Ureter (tissue), 1 donor: ENCODE results near the gene C5orf15. TPM values are rescaled to one million over a fixed set of nuclear protein-coding genes. Genes with fewer than 3 reads are reported as not detected.
"Not testable (repeated sequence)": the region's sequence is repeated elsewhere in the genome, so short reads cannot be mapped to it uniquely, and the experiment has no call there.

Source experiments
- DNase-seq: peaks from one replicate; pipeline ENCODE4 v3.0.0-alpha.2; 2020; ENCODE audit warnings: low spot score
- total RNA-seq: library from RNA; stranded (reverse); gene quantifications from one replicate; pipeline ENCODE4 v1.2.4, GENCODE V29; 2023
- donor health status: DM: yes; HTN: yes; CAD: no.

C5orf15 gene
- total RNA-seq, 1 donor from 2014 or later: 28.0 TPM

GRCh38 chr5:133938039-133938821 lies 30.2 kb downstream of the C5orf15 start:
- no peak for DNase-seq

- DNase-seq: not testable (repeated sequence)
These were observed 30.8 kb downstream of the C5orf15 start for GRCh38 chr5:133937628-133938027.

GRCh38 chr5:133936651-133937015 lies 31.8 kb downstream of the C5orf15 start:
- DNase-seq: no peak

GRCh38 chr5:133935991-133936650 lies 32.3 kb downstream of the C5orf15 start:
- not testable (repeated sequence) for DNase-seq

- DNase-seq: no peak
These were observed 32.8 kb downstream of the C5orf15 start for GRCh38 chr5:133935667-133935940.

GRCh38 chr5:133934822-133935666 lies 33.4 kb downstream of the C5orf15 start:
- DNase-seq: no peak

- no peak for DNase-seq
These were observed 34.1 kb downstream of the C5orf15 start for GRCh38 chr5:133934311-133934710.

GRCh38 chr5:133933670-133934295 lies 34.6 kb downstream of the C5orf15 start:
- no peak for DNase-seq

GRCh38 chr5:133933169-133933509 lies 35.3 kb downstream of the C5orf15 start:
- DNase-seq: no peak

GRCh38 chr5:133932441-133933168 lies 35.8 kb downstream of the C5orf15 start:
- DNase-seq: no peak

- DNase-seq: no peak
These were observed 36.9 kb downstream of the C5orf15 start for GRCh38 chr5:133931546-133931945.

GRCh38 chr5:133930813-133931090 lies 37.7 kb downstream of the C5orf15 start:
- DNase-seq: no peak

GRCh38 chr5:133930061-133930812 lies 38.2 kb downstream of the C5orf15 start:
- peak; percentile 51 for DNase-seq

- DNase-seq: no peak
These were observed 39.6 kb downstream of the C5orf15 start for GRCh38 chr5:133928587-133929393.

GRCh38 chr5:133927300-133928180 lies 40.9 kb downstream of the C5orf15 start:
- DNase-seq: no peak

GRCh38 chr5:133926489-133927299 lies 41.7 kb downstream of the C5orf15 start:
- DNase-seq: no peak

- DNase-seq: no peak
These were observed 42.4 kb downstream of the C5orf15 start for GRCh38 chr5:133925866-133926488.

GRCh38 chr5:133925269-133925668 lies 43.2 kb downstream of the C5orf15 start:
- no peak for DNase-seq
